Breast epithelium (tissue), 4 donors: ENCODE measurements around the gene RHBDL3. TPM values are rescaled to one million over a fixed set of nuclear protein-coding genes. Genes with fewer than 3 reads are reported as not detected.
"Not testable (repeated sequence)": the region's sequence is repeated elsewhere in the genome, so short reads cannot be mapped to it uniquely, and the experiment has no call there.

Experiments used
- DNase-seq, 2 donors: peaks; one replicate each; pipeline ENCODE4 v3.0.0-alpha.2; 2019; ENCODE audit warnings: low spot score in 2 of 2
- H3K27ac ChIP-seq, 2 donors: fragments of 200-600 bp; sonication (generic) in 1 of 2; one replicate each; pipeline ENCODE4 v1.5.1; 2016 to 2019; ENCODE audit warnings: mild to moderate bottlenecking in 1 of 2
- H3K27me3 ChIP-seq, 2 donors: fragments of 200-600 bp; sonication (generic) in 1 of 2; one replicate each; pipeline versions ENCODE4 v1.5.1 to v1.6.0; 2017 to 2019; ENCODE audit warnings: control low read depth in 1 of 2, mild to moderate bottlenecking in 1 of 2
- H3K36me3 ChIP-seq: fragments of 200-600 bp; one replicate; pipeline ENCODE4 v1.5.1; 2019
- H3K4me1 ChIP-seq, 2 donors: fragments of 200-600 bp; sonication (generic); one replicate each; pipeline ENCODE4 v1.5.1; 2016 to 2019; ENCODE audit warnings: control low read depth in 1 of 2
- H3K4me3 ChIP-seq, 3 donors: fragments of 200-600 bp; sonication (generic); 1 replicate in 2 of 3; 2 replicates in 1 of 3; pipeline ENCODE4 v1.5.1; 2016 to 2019; ENCODE audit warnings: mild to moderate bottlenecking in 3 of 3, moderate library complexity in 2 of 3
- H3K9me3 ChIP-seq, 2 donors: fragments of 200-600 bp; sonication (generic) in 1 of 2; one replicate each; pipeline ENCODE4 v1.5.1; 2016 to 2019; ENCODE audit warnings: control low read depth in 1 of 2
- POLR2A ChIP-seq: fragments of 450-650 bp; IDR thresholded peaks from one replicate; pipeline ENCODE4 v1.6.1; 2016; ENCODE audit warnings: antibody characterized with exemption, mild to moderate bottlenecking, moderate library complexity
- POLR2AphosphoS5 ChIP-seq, 3 donors: sonication (generic); formaldehyde crosslinking; IDR thresholded peaks; one replicate each; pipeline ENCODE4 v1.6.1; 2017; ENCODE audit warnings: antibody characterized with exemption in 3 of 3
- intact Hi-C: fragments of 100-400 bp; cut with DNase I; formaldehyde crosslinking; loops from one replicate; pipeline ENCODE4 v1.15.1; 2023; ENCODE audit warnings: low total_unique reads
- total RNA-seq, 3 donors: library from RNA; depleted of rRNA; stranded (reverse); fragments of >200 nt; gene quantifications; one replicate each; pipeline ENCODE4 v1.1.0, GENCODE V29; 2016
- TF ChIP-seq, protein P1 (sequence below), 3 donors: fragments of 450-650 bp; IDR thresholded peaks; one replicate each; pipeline ENCODE4 v1.5.1; 2016 to 2017; ENCODE audit warnings: antibody characterized with exemption in 3 of 3, mild to moderate bottlenecking in 3 of 3, moderate library complexity in 3 of 3

RHBDL3 gene
- total RNA-seq, 3 donors from 2014 or later = 0.16 to 2.0 (median 0.73) TPM

DNA sequence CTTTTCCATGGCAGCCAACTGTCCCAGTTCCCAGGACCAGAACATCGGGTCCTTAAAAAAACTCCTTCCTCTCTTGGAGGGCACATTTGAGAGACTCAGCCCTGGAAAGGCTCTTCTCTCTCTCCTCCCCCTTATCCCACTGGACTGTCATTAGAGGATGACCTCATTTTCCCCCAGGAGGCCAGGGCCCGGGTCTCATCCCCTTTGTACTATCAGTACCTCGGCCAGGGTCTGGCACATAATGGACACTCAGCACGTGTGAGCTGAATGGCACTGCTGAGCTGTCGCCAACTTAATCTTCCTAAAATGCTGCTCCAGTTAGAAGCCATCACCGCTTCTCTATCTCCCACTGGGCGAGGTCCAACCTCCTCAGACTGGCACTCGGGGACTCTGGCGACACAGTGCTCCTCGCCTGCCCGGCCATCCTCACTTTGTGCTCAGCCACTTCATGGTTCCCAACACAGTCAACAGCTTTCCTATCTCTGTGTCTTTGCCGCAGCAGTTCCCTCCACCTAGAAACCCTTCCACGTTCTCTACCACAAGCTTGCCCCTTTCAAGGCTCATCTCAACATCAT, 3.6 kb upstream of the RHBDL3 start:
- intact Hi-C loops = no loop called here
- H3K36me3 ChIP-seq = no peaks in the 10 kb centered on the region
- DNase-seq = no peak
- no peak overlapping the region for H3K27ac ChIP-seq
- TF ChIP-seq POLR2A (no peak), POLR2AphosphoS5 (IDR thresholded peaks at IDR 0.05) (no peak)
- TF ChIP-seq, protein P1, sequence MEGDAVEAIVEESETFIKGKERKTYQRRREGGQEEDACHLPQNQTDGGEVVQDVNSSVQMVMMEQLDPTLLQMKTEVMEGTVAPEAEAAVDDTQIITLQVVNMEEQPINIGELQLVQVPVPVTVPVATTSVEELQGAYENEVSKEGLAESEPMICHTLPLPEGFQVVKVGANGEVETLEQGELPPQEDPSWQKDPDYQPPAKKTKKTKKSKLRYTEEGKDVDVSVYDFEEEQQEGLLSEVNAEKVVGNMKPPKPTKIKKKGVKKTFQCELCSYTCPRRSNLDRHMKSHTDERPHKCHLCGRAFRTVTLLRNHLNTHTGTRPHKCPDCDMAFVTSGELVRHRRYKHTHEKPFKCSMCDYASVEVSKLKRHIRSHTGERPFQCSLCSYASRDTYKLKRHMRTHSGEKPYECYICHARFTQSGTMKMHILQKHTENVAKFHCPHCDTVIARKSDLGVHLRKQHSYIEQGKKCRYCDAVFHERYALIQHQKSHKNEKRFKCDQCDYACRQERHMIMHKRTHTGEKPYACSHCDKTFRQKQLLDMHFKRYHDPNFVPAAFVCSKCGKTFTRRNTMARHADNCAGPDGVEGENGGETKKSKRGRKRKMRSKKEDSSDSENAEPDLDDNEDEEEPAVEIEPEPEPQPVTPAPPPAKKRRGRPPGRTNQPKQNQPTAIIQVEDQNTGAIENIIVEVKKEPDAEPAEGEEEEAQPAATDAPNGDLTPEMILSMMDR (IDR thresholded peaks at IDR 0.05) = no peak
- no peaks in the 10 kb centered on the region for H3K9me3 ChIP-seq
- no peaks in the 10 kb centered on the region for H3K27me3 ChIP-seq
- peaks cover 3 to 6% of the 10 kb centered on the region in 2 donors for H3K4me1 ChIP-seq
- H3K4me3 ChIP-seq = no peak overlapping the region

DNA sequence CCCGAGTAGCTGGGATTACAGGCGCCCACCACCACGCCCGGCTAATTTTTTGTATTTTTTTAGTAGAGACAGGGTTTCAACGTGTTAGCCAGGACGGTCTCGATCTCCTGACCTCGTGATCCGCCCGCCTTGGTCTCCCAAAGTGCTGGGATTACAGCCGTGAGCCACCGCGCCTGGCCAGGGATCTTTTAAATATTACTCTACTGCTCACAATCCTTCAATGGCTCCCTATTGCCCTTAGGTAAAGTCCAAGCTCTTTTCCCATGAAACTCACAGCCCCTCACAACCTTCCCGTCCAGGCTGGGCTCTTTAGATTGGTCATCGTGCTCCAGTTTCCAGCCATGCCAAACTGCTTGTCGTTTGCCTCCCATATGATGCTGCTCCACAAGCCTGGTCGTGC, 2.1 kb upstream of the RHBDL3 start:
- DNase-seq, H3K27me3 ChIP-seq, H3K4me3 ChIP-seq, H3K27ac ChIP-seq, H3K36me3 ChIP-seq, H3K9me3 ChIP-seq, intact Hi-C loops, H3K4me1 ChIP-seq: not testable (repeated sequence)

DNA sequence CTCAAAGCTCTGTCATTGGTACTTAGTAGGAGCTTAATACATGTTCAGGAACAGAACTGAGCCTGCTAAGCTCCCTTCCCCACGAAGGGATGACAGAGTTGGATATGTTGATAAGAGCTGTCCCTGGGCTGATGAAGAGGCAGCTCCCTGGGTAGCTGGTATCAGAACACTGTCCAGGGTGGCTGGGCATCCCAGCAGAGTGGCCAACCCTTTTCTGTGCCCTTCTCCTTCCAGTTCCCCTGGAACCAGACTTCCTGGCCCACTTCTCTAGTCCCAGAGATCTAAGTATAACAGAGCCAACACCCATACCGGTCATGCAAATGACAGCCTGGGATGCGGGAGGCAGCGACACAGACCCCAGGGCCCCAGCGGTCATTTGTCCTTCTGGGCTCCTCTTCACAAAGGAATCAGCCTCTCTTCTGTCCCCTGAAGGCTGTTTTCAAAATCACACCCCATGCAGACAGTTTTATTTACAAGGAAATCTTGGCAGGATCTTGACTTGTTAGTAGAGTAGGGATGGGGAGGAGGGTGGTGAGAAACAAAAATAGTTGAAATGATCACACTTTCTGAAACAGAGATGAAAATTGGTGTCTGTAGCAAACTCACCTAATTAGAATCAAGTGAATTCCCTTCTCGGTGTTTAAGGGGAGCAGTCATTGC, 1.4 kb upstream of the RHBDL3 start:
- no peak for TF ChIP-seq POLR2AphosphoS5 (IDR thresholded peaks at IDR 0.05)
- no peak for TF ChIP-seq POLR2A
- TF ChIP-seq, protein P1 (IDR thresholded peaks at IDR 0.05) = no peak
- Histone ChIP-seq H3K4me1 (peaks cover 6 to 10% of the 10 kb centered on the region in 2 donors), H3K27ac (no peak overlapping the region), H3K4me3 (no peak overlapping the region), H3K27me3 (no peaks in the 10 kb centered on the region), H3K9me3 (no peaks in the 10 kb centered on the region), H3K36me3 (no peaks in the 10 kb centered on the region)
- no peak for DNase-seq
- intact Hi-C loops = no loop called here

DNA sequence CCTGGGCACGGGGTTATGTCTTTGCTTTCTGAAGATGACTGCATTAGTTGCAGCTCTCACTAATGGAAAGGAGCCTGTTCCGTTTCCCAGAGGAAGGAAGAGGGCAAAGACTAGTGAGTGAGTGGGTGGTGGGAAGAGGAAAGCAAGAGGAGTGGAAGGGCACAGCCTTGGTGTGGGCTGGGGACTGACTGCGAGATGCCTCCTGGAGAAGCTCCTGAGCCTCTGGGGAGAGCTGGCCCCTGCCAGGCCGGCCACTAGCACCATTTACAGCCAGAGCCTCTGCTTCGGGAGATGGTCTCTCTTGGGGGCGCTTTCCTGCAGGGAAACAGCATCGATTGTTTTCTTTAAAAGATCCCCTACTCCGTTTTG, 825 bp upstream of the RHBDL3 start:
- Histone ChIP-seq H3K4me3 (peak overlapping the region; percentile 58 to 90 (median 63)), H3K4me1 (peaks cover 6 to 10% of the 10 kb centered on the region in 2 donors), H3K27me3 (no peaks in the 10 kb centered on the region), H3K27ac (peak overlapping the region in 1 of 2 donors; percentile 59), H3K36me3 (no peaks in the 10 kb centered on the region), H3K9me3 (no peaks in the 10 kb centered on the region)
- DNase-seq = no peak
- intact Hi-C loops = no loop called here
- no peak for TF ChIP-seq POLR2AphosphoS5 (IDR thresholded peaks at IDR 0.05)
- TF ChIP-seq, protein P1 (IDR thresholded peaks at IDR 0.05) = no peak

DNA sequence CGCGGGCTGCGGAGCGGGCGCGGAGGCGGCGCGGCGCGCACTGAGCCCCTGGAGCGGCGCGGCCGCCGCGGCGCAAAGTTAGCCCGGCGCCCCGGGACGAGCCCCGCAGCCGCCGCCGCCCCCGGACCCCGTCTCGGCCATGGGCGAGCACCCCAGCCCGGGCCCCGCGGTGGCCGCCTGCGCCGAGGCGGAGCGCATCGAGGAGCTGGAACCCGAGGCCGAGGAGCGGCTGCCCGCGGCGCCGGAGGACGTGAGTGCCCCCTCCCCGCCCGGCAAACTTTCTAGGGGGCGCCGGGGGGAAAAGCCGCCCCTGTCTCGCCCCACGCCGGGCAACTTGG, 388 bp downstream of the RHBDL3 start:
- intact Hi-C loops = no loop called here
- H3K27ac ChIP-seq = peak overlapping the region in 1 of 2 donors; percentile 59
- H3K9me3 ChIP-seq = no peaks in the 10 kb centered on the region
- no peaks in the 10 kb centered on the region for H3K27me3 ChIP-seq
- H3K36me3 ChIP-seq = no peaks in the 10 kb centered on the region
- peak overlapping the region; percentile 58 to 90 (median 63) for H3K4me3 ChIP-seq
- DNase-seq = no peak
- TF ChIP-seq POLR2AphosphoS5 (IDR thresholded peaks at IDR 0.05) = no peak
- no peak for TF ChIP-seq POLR2A
- TF ChIP-seq, protein P1 (IDR thresholded peaks at IDR 0.05) = no peak
- peaks cover 6 to 10% of the 10 kb centered on the region in 2 donors for H3K4me1 ChIP-seq
